Measurements from ENCODE around the gene PCDH9.

PCDH9 gene

DNA sequence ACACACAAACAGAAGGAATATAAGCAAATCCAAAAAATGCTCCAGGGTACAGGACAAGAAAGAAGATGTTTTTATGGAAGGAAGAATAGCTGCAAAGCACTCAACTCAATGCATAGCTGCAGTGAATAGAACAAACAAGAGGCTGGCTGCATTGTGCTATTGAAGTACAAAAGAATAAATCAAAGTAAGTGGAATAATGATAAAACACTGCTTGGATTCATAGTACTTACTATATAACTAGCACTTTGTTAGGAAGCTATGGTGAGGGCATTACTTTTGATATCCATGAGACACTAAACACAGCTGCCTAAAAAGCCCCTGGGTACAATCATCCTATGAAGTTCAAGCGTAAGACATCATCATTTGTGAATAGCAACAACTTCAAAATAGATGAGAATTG is 350.1 kb downstream of the PCDH9 start:
- Mint-ChIP-seq H3K27ac (no peak overlapping the region), H3K4me3 (no peak overlapping the region), H3K4me1 (ENCODE audit: low read depth) (no peaks in the 10 kb centered on the region), H3K27me3 (ENCODE audit: low read depth) (no peaks in the 10 kb centered on the region), H3K36me3 (ENCODE audit: low read depth) (no peaks in the 10 kb centered on the region), H3K9me3 (no peaks in the 10 kb centered on the region)

DNA sequence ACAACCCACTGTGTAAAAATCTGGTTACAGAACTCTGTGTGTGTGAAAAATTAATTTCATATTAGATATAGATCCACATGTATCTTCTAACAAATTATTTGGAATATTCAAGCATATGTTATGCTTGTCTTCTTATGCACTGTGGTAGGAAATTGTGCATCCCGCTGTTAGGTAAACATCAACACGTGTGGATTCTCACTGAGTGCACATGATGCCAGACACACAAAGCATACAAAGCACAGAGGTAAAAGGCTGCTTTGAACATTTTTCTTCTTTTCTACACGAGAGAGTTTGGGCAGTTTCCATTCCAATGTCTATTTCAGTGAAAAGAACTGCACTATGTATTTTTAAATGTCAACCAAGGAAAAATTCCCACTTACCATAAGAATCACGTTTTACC is 354.9 kb downstream of the PCDH9 start:
- H3K4me1 Mint-ChIP-seq (ENCODE audit: low read depth): no peaks in the 10 kb centered on the region
- H3K27me3 Mint-ChIP-seq (ENCODE audit: low read depth): no peaks in the 10 kb centered on the region
- H3K27ac Mint-ChIP-seq: no peak overlapping the region
- no peaks in the 10 kb centered on the region for H3K36me3 Mint-ChIP-seq (ENCODE audit: low read depth)
- H3K4me3 Mint-ChIP-seq: no peak overlapping the region
- H3K9me3 Mint-ChIP-seq: peaks cover 4% of the 10 kb centered on the region

DNA sequence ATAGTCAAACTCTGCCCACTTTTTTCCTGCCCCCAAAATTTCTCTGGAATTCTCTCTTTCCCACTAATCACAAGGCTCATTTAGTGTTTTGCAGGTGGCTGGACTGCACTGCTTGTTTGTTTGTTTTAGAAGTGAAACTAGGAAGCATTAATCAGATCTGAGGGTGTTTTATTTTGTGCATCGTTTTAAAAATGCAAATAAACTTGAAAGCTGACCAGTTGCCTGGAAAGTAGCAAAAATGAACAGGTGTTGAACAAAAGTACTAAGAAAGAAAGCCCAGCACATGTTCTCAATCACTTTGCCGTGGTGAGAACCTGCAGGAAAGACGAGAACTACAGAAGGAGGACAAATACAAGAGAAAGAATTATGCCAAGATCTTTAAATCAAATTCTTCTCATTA is 365.5 kb downstream of the PCDH9 start:
- Mint-ChIP-seq H3K4me3 (no peak overlapping the region), H3K4me1 (ENCODE audit: low read depth) (no peaks in the 10 kb centered on the region), H3K27me3 (ENCODE audit: low read depth) (no peaks in the 10 kb centered on the region), H3K36me3 (ENCODE audit: low read depth) (no peaks in the 10 kb centered on the region), H3K9me3 (no peaks in the 10 kb centered on the region), H3K27ac (no peak overlapping the region)

DNA sequence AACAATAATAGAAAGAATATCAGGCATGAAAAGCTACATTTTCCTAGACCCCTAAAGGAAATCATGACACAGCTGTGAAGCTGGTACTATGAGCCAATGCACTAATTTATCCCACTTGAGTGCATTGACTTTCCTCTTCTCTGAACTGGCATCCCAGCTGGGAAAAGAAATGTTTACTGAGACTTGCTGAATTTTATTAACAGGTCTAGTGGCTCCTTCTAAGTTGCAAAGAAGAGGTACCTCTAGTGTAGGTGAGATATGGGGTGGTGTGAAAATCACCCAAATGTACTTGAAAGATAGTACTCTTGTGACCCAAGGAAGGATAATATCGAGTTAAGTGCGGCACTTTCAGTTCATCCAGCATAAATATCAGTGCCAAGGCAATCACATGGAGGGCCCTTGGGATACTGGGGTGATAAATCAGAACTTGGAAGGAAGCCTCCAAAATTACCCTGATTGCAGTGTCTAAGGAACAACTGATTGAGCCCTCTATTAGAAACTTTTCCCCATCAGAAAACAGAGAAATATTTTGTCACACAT is 369.2 kb downstream of the PCDH9 start:
- Mint-ChIP-seq H3K4me3 (no peak overlapping the region), H3K27ac (no peak overlapping the region), H3K9me3 (no peaks in the 10 kb centered on the region), H3K27me3 (ENCODE audit: low read depth) (no peaks in the 10 kb centered on the region), H3K4me1 (ENCODE audit: low read depth) (no peaks in the 10 kb centered on the region), H3K36me3 (ENCODE audit: low read depth) (no peaks in the 10 kb centered on the region)

DNA sequence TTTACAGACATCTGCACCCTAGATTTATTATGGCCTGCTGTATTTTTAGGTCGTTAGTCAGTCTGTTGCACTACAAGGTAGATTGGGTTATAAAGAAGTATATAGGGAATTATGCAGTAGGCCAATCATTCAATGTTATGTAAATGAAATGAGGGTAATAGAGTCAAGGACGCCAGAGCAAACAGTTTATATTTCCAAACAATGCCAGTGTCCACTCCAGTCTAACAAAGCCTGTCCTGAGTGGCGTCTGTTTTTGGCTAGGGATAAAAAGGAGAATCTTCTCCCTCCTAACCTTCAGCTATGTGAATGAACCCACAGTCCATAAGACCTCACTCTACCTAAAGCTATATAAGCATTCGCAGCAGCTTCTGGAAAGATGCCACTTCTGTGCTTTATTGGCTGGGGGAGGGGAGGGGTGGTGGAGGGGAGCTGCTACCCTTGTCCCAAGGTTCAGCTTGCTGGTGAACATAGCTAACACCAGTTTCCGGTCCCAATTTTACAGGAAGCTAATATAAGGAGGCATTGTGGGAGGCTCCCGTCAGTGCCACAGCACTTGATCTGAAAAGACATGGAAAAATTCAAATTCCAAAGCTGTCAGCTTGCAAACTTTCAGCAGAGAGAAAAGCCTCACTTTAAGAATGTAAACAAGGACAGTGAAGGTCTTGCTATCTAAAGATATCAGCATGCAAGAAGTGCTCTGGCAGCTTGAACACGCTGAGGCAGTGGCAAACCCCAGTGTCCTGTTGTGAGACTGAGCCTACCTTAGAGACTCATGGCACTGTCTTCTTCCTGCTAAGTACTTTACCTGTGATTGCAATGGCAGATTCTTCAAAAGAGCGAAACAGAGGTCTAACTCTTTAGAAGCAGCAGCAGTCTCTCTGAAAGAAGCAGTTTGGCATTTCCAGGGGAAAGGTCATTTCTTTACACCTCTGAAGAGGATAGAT is 369.9 kb downstream of the PCDH9 start:
- Mint-ChIP-seq H3K4me1 (ENCODE audit: low read depth) (no peaks in the 10 kb centered on the region), H3K9me3 (no peaks in the 10 kb centered on the region), H3K27ac (no peak overlapping the region), H3K36me3 (ENCODE audit: low read depth) (no peaks in the 10 kb centered on the region), H3K27me3 (ENCODE audit: low read depth) (no peaks in the 10 kb centered on the region), H3K4me3 (no peak overlapping the region)

DNA sequence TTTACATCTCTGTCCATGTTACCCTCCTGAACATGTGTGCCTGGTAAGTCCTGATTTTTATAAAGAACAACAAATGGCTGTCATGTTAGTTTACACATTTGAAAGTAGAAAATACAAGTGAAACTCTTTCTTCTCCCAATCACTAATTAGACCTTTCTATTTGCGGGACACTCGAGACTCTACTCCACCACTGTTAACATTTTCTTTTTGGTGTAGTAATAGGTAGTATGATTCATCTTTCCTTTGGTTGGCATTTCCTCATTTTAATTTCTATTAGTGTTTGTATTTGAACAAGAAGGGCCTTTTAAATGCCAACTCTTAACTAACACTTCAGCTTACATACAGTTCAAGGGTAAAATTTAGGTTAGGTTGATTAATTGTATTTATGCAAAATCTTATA is 371.1 kb downstream of the PCDH9 start:
- Mint-ChIP-seq H3K27ac (no peak overlapping the region), H3K36me3 (ENCODE audit: low read depth) (no peaks in the 10 kb centered on the region), H3K4me3 (no peak overlapping the region), H3K9me3 (no peaks in the 10 kb centered on the region), H3K4me1 (ENCODE audit: low read depth) (no peaks in the 10 kb centered on the region), H3K27me3 (ENCODE audit: low read depth) (no peaks in the 10 kb centered on the region)

DNA sequence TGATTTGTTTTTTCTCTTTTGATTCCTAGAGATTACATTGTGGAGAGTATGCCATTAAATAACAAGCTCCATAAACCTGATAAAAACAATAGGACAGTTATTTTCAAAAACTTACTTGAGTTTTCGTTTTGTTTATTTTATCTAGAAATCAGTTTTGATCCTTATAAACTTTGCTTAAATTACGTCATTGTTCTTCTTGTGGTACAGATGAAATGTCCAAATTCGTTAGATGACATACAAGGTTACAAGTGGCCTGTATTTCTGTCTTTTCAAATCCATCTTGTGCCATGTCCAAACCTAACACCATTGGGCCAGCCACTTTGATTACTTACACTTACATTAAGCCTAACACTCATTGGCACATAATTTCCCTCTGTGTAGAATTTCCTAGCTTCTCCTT is 372.0 kb downstream of the PCDH9 start:
- Mint-ChIP-seq H3K36me3 (ENCODE audit: low read depth) (no peaks in the 10 kb centered on the region), H3K9me3 (no peaks in the 10 kb centered on the region), H3K4me3 (no peak overlapping the region), H3K27me3 (ENCODE audit: low read depth) (no peaks in the 10 kb centered on the region), H3K4me1 (ENCODE audit: low read depth) (no peaks in the 10 kb centered on the region), H3K27ac (no peak overlapping the region)

DNA sequence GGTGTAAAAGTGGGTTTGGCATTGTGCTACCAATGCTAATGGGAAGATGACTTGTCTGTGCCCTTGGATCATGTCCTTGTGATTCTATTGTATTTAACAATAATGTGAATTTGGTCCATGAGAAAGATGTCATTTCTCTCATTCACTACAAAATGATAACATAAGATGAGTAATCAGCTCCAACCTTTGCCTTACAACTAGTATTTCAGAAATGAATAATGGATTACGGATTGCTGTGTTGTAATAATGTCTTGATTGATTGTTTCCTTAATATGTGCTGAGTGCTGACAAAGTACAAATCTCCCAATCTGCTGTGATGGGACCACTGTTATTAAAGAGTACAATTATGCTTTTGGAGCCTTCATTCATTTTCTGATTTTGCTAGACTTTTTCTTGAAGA is 375.0 kb downstream of the PCDH9 start:
- no peaks in the 10 kb centered on the region for H3K9me3 Mint-ChIP-seq
- H3K27ac Mint-ChIP-seq: no peak overlapping the region
- H3K27me3 Mint-ChIP-seq (ENCODE audit: low read depth): no peaks in the 10 kb centered on the region
- no peaks in the 10 kb centered on the region for H3K36me3 Mint-ChIP-seq (ENCODE audit: low read depth)
- no peaks in the 10 kb centered on the region for H3K4me1 Mint-ChIP-seq (ENCODE audit: low read depth)
- H3K4me3 Mint-ChIP-seq: no peak overlapping the region

DNA sequence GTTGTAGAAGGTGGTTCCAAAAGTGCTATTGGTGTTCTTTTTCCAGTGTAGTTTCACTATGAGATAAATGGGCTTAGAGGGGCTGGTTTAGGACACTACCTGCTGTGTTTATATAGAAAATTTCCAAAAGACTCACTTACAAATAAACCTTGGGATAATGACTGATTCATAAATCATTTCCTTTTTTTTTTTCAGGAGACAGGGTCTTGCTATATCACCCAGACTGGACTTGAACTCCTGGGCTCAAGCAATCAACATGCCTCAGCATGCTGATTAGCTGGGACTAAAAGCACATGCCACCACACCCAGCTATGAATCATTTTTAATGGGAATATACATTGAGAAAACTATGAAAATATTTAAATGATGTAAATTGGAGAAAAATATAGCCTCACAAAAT is 376.6 kb downstream of the PCDH9 start:
- Mint-ChIP-seq H3K36me3 (ENCODE audit: low read depth) (no peaks in the 10 kb centered on the region), H3K4me1 (ENCODE audit: low read depth) (no peaks in the 10 kb centered on the region), H3K4me3 (no peak overlapping the region), H3K27ac (no peak overlapping the region), H3K9me3 (no peaks in the 10 kb centered on the region), H3K27me3 (ENCODE audit: low read depth) (no peaks in the 10 kb centered on the region)

DNA sequence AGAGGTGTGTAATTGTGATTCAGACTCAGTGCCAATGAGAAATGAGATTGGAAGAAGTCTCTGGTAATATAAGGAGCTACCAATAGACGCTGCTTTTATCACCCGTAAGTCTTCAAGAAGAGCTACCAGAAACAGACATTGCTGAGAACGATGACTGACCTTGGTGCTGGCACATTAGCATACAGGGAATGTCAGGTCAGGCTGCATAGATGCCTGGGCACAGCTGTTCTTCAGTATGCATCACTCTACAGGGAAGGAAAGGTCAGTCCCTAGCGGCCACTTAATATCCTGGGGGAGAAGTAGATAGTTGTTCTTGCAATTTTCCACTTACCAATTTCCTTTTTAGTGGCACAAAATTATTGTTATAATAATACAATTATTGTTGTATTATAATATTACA is 380.4 kb downstream of the PCDH9 start:
- H3K36me3 Mint-ChIP-seq (ENCODE audit: low read depth): no peaks in the 10 kb centered on the region
- no peak overlapping the region for H3K4me3 Mint-ChIP-seq
- H3K27ac Mint-ChIP-seq: no peak overlapping the region
- H3K9me3 Mint-ChIP-seq: no peaks in the 10 kb centered on the region
- H3K4me1 Mint-ChIP-seq (ENCODE audit: low read depth): no peaks in the 10 kb centered on the region
- no peaks in the 10 kb centered on the region for H3K27me3 Mint-ChIP-seq (ENCODE audit: low read depth)

DNA sequence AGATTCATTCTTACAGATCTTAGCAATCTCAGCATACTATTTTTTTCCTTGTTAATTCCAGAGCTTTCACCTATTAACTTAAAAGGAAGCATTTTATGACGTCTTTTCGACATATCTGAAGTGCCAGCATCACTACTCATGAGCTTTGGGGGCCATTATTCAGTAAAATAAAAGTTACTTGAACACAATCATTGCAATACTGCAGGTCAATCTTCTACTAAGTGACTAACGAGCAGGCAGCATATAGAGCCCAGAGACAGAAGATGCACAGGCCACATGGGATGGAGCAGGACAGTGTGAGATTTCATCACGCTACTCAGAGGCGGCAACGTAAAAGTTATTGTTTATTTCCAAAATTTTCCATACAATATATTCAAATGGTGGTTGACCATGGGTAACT is 382.6 kb downstream of the PCDH9 start:
- Mint-ChIP-seq H3K36me3 (ENCODE audit: low read depth) (no peaks in the 10 kb centered on the region), H3K4me3 (no peak overlapping the region), H3K4me1 (ENCODE audit: low read depth) (no peaks in the 10 kb centered on the region), H3K27me3 (ENCODE audit: low read depth) (no peaks in the 10 kb centered on the region), H3K27ac (no peak overlapping the region), H3K9me3 (no peaks in the 10 kb centered on the region)

DNA sequence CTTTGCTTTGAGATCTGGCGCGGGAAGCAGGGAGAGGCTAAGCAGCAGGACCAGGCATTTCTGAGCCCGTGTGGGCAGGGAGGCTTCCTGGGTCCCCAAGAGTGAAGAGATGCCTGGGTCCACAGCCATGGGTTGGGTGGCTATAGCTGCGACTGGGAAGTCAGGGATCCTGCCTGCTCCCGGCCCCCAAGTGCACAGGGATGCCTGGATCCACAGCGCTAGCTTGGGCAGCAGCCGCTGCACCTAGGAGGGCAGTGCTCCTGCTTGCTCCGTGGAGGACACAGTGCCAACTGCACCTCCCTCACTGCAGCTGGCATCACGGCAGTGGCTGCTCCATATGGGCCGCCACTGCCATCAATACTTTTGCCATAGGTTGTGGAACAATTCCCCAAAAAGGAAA is 384.7 kb downstream of the PCDH9 start:
- no peaks in the 10 kb centered on the region for H3K9me3 Mint-ChIP-seq
- H3K4me3 Mint-ChIP-seq: no peak overlapping the region
- H3K27ac Mint-ChIP-seq: no peak overlapping the region
- H3K36me3 Mint-ChIP-seq (ENCODE audit: low read depth): no peaks in the 10 kb centered on the region
- no peaks in the 10 kb centered on the region for H3K27me3 Mint-ChIP-seq (ENCODE audit: low read depth)
- H3K4me1 Mint-ChIP-seq (ENCODE audit: low read depth): no peaks in the 10 kb centered on the region

DNA sequence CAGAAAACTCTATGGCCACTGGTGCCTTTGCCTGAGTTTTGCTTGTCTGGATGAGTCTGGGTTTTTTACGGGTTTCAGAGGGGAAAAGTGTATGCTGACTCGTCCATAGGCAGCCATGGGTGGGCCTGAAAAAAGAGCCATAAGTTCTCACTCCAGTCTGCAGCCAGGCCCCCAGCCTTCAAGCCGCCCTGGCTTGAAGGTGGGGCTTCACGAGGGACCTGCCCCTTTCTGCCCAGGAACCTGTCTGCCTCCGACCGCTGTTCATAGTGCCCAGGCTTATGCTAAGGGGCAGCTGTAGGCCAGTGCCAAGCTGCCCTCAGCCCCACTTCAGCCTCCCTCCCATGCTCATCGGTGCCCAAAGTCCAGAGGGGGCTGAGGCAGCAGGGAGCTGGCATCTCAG is 385.2 kb downstream of the PCDH9 start:
- no peaks in the 10 kb centered on the region for H3K9me3 Mint-ChIP-seq
- H3K4me3 Mint-ChIP-seq: no peak overlapping the region
- H3K27ac Mint-ChIP-seq: no peak overlapping the region
- no peaks in the 10 kb centered on the region for H3K4me1 Mint-ChIP-seq (ENCODE audit: low read depth)
- no peaks in the 10 kb centered on the region for H3K27me3 Mint-ChIP-seq (ENCODE audit: low read depth)
- H3K36me3 Mint-ChIP-seq (ENCODE audit: low read depth): no peaks in the 10 kb centered on the region

DNA sequence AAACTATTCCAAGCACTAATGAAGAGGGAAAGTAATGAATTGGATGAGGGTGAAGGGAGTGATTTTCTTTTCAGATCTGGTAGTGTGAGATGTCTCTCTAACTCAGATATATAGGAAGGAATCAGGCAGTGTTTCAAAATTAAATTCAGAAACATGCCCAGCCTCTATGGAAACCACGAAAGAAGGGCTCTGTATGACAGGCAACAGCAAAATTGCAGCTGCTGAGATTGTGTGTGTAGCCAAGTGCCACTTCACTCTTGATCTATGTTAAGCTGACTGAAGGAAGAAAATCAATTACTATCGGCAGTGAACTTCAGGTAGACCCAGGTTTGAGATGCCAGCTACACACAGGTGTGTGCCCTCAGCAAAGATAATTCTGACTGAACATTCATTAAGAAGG is 387.4 kb downstream of the PCDH9 start:
- Mint-ChIP-seq H3K9me3 (no peaks in the 10 kb centered on the region), H3K36me3 (ENCODE audit: low read depth) (no peaks in the 10 kb centered on the region), H3K27ac (no peak overlapping the region), H3K4me3 (no peak overlapping the region), H3K4me1 (ENCODE audit: low read depth) (no peaks in the 10 kb centered on the region), H3K27me3 (ENCODE audit: low read depth) (no peaks in the 10 kb centered on the region)

DNA sequence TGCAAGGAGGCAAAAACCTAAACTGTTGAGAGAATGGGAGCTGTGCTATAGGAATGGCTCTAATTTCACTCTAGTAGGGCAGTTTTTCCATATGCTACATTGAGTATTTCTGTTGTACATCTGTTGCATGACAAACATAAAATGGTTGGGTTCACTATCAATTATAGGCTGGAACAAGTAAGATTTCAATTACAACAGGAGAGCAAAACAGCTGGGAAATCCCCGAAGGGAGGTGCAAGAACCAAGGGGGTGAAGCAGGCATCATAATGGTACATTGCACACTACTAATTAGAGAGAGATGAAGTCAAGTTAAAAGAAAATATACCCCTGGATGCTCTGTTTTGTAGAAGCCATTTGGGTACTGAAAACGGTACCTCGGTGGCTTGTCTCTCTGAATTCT is 389.5 kb downstream of the PCDH9 start:
- Mint-ChIP-seq H3K4me3 (no peak overlapping the region), H3K9me3 (no peaks in the 10 kb centered on the region), H3K36me3 (ENCODE audit: low read depth) (no peaks in the 10 kb centered on the region), H3K27me3 (ENCODE audit: low read depth) (no peaks in the 10 kb centered on the region), H3K27ac (no peak overlapping the region), H3K4me1 (ENCODE audit: low read depth) (no peaks in the 10 kb centered on the region)
